Spinal cord (tissue), 10 donors: Measurements from ENCODE around the gene TRIP4. TPM values are rescaled to one million over a fixed set of nuclear protein-coding genes. Genes with fewer than 3 reads are reported as not detected.
"Not testable (repeated sequence)": the region's sequence is repeated elsewhere in the genome, so short reads cannot be mapped to it uniquely, and the experiment has no call there.

Experiments
- DNase-seq, 6 donors: peaks; one replicate each; pipeline versions ENCODE4 v3.0.0 to v3.0.0-alpha.2; 2013 to 2015; ENCODE audit warnings: low spot score in 6 of 6, low read depth in 4 of 6
- H3K27ac ChIP-seq: one replicate; pipeline ENCODE4 v1.5.1; 2013; ENCODE audit warnings: low read depth, low read length, control low read depth
- H3K27me3 ChIP-seq: one replicate; pipeline ENCODE4 v1.6.1; 2013; ENCODE audit warnings: low read length; ENCODE audit not compliant: control insufficient read depth, insufficient read depth
- H3K36me3 ChIP-seq: one replicate; pipeline ENCODE4 v1.6.1; 2013; ENCODE audit warnings: low read length; ENCODE audit not compliant: control insufficient read depth, insufficient read depth
- H3K4me1 ChIP-seq: one replicate; pipeline ENCODE4 v1.6.1; 2013; ENCODE audit warnings: low read length; ENCODE audit not compliant: control insufficient read depth, insufficient read depth
- H3K4me3 ChIP-seq: one replicate; pipeline ENCODE4 v1.5.1; 2013; ENCODE audit warnings: low read depth, low read length, control low read depth
- H3K9me3 ChIP-seq: one replicate; pipeline ENCODE4 v1.6.1; 2013; ENCODE audit warnings: low read length; ENCODE audit not compliant: control insufficient read depth, insufficient read depth
- WGBS: methylation state at CpG from one replicate; pipeline ENCODE4 v1.1.5; 2013; ENCODE audit warnings: missing lambda C conversion rate; ENCODE audit not compliant: insufficient coverage; 5-methylcytosine and 5-hydroxymethylcytosine counted together
- polyA plus RNA-seq, 2 donors: library from polyadenylated mRNA; unstranded; fragments of 120-200 nt; gene quantifications; one replicate each; pipeline ENCODE4 v1.2.1, GENCODE V29; 2013; ENCODE audit not compliant: insufficient read length in 2 of 2
- total RNA-seq, 2 donors: library from RNA; depleted of rRNA in 1 of 2; stranded (reverse); fragments of 120-200 nt in 1 of 2; fragments of >200 nt in 1 of 2; gene quantifications; one replicate each; pipeline versions ENCODE4 v1.2.3 to v1.2.4, GENCODE V29; 2013 to 2014
- donor health status: healthy.

TRIP4 gene
- total and polyA plus RNA-seq, 4 donors = 15.3 to 28.4 (median 23.0) TPM

- H3K9me3 ChIP-seq = no peaks in the 10 kb centered on the region
- no peaks in the 10 kb centered on the region for H3K27me3 ChIP-seq
- peak in 2 of 6 donors; percentile 46 to 64 for DNase-seq
- WGBS = 62% methylated on average over 5 of the region's 9 CpGs
- H3K4me1 ChIP-seq = peaks cover 12% of the 10 kb centered on the region
- H3K36me3 ChIP-seq = no peaks in the 10 kb centered on the region
- H3K27ac ChIP-seq = no peak overlapping the region
- H3K4me3 ChIP-seq = no peak overlapping the region
Observed at GRCh38 chr15:64379216-64379960, 8.2 kb upstream of the TRIP4 start.

GRCh38 chr15:64380130-64380870 is 7.3 kb upstream of the TRIP4 start:
- not testable (repeated sequence) for H3K36me3 ChIP-seq, H3K9me3 ChIP-seq, DNase-seq, H3K27ac ChIP-seq, H3K27me3 ChIP-seq
- 57% methylated on average over 7 of the region's 11 CpGs for WGBS
- Histone ChIP-seq H3K4me1 (peaks cover 12% of the 10 kb centered on the region), H3K4me3 (peak overlapping the region; percentile 76)

DNA sequence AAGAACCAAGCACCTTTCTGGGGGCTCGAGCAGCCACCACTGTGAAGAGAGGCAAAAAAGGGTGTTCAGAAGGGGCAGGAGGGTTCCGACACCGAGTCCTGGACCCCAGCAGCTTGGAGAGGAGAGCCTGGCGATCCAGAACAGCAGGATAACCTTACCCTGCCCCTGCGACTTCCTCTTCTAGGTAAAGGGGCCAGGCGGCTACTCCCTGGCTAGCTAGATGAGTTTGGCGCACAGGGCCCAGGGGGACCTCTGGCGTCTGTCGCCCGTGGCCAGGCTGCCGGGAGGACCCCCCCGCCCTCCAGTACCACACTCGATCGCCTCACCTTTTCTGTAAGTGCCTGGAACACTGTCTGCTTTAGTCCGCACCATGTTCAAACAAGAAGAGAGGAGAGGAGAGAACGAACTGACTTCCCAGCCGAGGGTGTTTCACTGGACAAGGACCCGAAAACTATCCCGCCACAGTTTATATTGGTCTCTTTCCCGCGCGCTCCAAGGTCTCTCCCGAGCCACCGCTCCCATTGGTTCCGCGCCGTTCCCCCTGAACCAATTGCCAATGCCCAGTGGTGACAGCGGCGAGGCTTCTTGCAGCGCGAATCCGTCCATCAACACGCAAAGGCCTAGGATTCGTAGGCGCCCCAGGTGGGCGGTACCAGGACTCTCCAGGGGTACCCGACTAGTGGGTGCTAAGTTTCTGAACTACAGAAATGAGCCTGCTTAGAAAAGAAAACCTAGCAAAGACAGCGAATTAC is 6.5 kb upstream of the TRIP4 start, which contains the start of gene PCLAF:
Gene PCLAF, minus strand, starts transcription at position 442 of the 752 bp plus-strand sequence. Its CDS starts 70 bp downstream, at position 372.
- peak; percentile 64 to 98 (median 82) for DNase-seq
- Histone ChIP-seq H3K4me1 (peaks cover 12% of the 10 kb centered on the region), H3K4me3 (peak within 1 kb of the TSS; percentile 76), H3K9me3 (no peaks in the 10 kb centered on the region), H3K36me3 (no peaks in the 10 kb centered on the region), H3K27ac (no peak within 1 kb of the TSS), H3K27me3 (no peaks in the 10 kb centered on the region)
- WGBS = under 1% methylated on average over 32 of the region's 38 CpGs

GRCh38 chr15:64383760-64384159 is 3.9 kb upstream of the TRIP4 start:
- Histone ChIP-seq H3K4me3 (no peak overlapping the region), H3K4me1 (peaks cover 17% of the 10 kb centered on the region), H3K27ac (no peak overlapping the region), H3K36me3 (no peaks in the 10 kb centered on the region), H3K9me3 (no peaks in the 10 kb centered on the region), H3K27me3 (no peaks in the 10 kb centered on the region)
- no peak for DNase-seq
- WGBS = no CpG with 5 or more reads among the region's 2 CpGs

DNA sequence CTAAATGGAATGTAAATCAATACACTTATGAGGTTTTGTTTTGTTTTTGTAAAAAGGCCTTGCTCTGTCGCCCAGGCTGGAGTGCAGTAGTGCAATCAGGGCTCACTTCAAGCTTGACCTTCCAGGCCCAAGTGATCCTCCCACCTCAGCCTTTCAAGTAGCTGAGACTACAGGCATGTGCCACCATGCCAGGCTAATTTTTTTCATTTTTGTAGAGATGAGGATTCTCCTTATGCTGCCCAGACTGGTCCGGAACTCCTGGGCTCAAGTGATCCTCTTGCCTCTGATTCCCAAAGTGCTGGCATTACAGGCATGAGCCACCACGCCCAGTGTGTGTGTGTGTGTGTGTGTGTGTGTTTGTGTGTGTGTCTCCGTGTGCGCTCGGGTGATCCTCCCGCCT is 1.3 kb upstream of the TRIP4 start:
- Histone ChIP-seq H3K27me3 (no peaks in the 10 kb centered on the region), H3K36me3 (peaks cover 2% of the 10 kb centered on the region), H3K9me3 (no peaks in the 10 kb centered on the region), H3K4me3 (no peak overlapping the region), H3K4me1 (peaks cover 8% of the 10 kb centered on the region), H3K27ac (no peak overlapping the region)
- no peak for DNase-seq
- WGBS = 90% methylated on average over 2 of the region's 7 CpGs

DNA sequence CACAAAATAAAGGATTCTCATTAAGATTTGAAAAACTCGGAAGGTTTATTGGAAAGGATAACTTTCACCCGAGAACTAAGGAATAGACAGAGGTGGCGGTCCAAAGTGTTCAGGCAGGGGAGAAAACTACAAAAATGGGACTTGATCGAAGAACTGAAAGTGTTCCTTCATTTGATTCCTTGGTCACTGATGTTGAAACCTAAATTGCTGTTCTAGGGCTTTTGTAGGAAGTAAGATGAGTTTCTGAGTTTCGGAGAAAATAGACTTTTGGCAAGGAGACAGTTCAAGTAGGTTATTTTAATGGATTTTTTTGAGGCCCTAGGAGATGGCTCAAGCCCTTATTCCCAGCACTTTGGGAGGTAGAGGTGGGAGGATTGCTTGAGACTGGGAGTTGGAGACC is 1.4 kb downstream of the TRIP4 start:
- Histone ChIP-seq H3K27ac (no peak overlapping the region), H3K9me3 (no peaks in the 10 kb centered on the region), H3K4me3 (no peak overlapping the region), H3K27me3 (no peaks in the 10 kb centered on the region), H3K36me3 (peaks cover 8% of the 10 kb centered on the region), H3K4me1 (peaks cover 5% of the 10 kb centered on the region)
- 95% methylated on average over 5 of the region's 5 CpGs for WGBS
- DNase-seq = no peak

GRCh38 chr15:64392471-64392870 is 4.8 kb downstream of the TRIP4 start:
- not testable (repeated sequence) for H3K4me3 ChIP-seq, H3K27ac ChIP-seq, DNase-seq, H3K4me1 ChIP-seq, H3K27me3 ChIP-seq, H3K9me3 ChIP-seq
- WGBS = 90% methylated on average over 1 of the region's 3 CpGs
- peaks cover 33% of the 10 kb centered on the region for H3K36me3 ChIP-seq

DNA sequence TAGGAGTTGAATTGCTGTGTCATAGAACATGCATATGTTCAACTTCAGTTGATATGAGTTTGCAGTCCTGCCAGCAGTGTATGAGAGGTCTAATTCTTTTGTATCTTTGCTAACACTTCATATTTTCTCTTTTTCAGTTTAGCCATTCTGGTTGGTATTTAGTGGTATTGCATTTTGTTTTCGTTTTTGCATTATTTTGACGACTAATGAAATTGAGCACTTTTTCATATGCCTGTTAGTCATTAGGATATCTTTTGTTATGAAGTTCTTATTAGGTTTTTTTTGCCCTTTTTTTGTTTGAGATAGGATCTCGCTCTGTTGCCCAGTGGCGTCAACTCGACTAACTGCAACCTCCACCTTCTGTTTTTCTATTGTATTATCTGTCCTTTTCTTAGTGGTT is 9.2 kb downstream of the TRIP4 start:
- Histone ChIP-seq H3K9me3 (no peaks in the 10 kb centered on the region), H3K27ac (no peak overlapping the region), H3K4me3 (no peak overlapping the region), H3K36me3 (peaks cover 69% of the 10 kb centered on the region), H3K27me3 (no peaks in the 10 kb centered on the region), H3K4me1 (no peaks in the 10 kb centered on the region)
- no peak for DNase-seq
- no CpG with 5 or more reads among the region's 5 CpGs for WGBS

GRCh38 chr15:64398575-64398974 is 10.9 kb downstream of the TRIP4 start:
- peaks cover 76% of the 10 kb centered on the region for H3K36me3 ChIP-seq
- no peaks in the 10 kb centered on the region for H3K9me3 ChIP-seq
- no peaks in the 10 kb centered on the region for H3K4me1 ChIP-seq
- no peak overlapping the region for H3K4me3 ChIP-seq
- no CpG with 5 or more reads among the region's 2 CpGs for WGBS
- DNase-seq = no peak
- no peaks in the 10 kb centered on the region for H3K27me3 ChIP-seq
- H3K27ac ChIP-seq = no peak overlapping the region
